Kidney capillary endothelial cell (primary cell): ENCODE measurements around the gene TBX10.
A peak's percentile ranks its signal among the peaks of the same experiment; 100 is the strongest.
"Not testable (repeated sequence)": the region's sequence is repeated elsewhere in the genome, so short reads cannot be mapped to it uniquely, and the experiment has no call there.

Experiments
- DNase-seq: peaks from one replicate; pipeline ENCODE4 v3.0.0-alpha.2; 2018; ENCODE audit warnings: low spot score

The TBX10 gene

GRCh38 chr11:67645521-67646461 lies 6.2 kb upstream of the TBX10 start:
- no peak for DNase-seq

- no peak for DNase-seq
These were observed 5.2 kb upstream of the TBX10 start for GRCh38 chr11:67644472-67645418.

DNA sequence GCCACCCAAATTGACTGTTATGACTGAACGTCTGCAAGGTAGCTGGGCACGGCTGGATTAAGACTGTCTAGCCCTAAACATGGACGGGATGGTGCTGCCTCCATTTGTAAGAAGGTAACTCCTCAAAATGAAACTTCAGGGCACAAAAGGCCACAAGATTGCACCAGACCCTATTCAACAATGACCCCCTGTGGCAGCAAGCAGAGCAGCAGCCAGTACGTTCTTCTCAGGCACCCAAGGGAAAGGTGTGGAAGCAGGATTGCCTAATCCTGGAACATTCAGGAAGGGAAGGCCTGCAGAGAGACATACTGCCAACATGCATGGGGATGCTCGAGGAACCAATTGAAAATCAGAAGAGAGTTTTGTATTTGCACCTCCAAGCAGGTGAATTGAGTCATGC lies 4.5 kb upstream of the TBX10 start:
- DNase-seq = no peak

DNA sequence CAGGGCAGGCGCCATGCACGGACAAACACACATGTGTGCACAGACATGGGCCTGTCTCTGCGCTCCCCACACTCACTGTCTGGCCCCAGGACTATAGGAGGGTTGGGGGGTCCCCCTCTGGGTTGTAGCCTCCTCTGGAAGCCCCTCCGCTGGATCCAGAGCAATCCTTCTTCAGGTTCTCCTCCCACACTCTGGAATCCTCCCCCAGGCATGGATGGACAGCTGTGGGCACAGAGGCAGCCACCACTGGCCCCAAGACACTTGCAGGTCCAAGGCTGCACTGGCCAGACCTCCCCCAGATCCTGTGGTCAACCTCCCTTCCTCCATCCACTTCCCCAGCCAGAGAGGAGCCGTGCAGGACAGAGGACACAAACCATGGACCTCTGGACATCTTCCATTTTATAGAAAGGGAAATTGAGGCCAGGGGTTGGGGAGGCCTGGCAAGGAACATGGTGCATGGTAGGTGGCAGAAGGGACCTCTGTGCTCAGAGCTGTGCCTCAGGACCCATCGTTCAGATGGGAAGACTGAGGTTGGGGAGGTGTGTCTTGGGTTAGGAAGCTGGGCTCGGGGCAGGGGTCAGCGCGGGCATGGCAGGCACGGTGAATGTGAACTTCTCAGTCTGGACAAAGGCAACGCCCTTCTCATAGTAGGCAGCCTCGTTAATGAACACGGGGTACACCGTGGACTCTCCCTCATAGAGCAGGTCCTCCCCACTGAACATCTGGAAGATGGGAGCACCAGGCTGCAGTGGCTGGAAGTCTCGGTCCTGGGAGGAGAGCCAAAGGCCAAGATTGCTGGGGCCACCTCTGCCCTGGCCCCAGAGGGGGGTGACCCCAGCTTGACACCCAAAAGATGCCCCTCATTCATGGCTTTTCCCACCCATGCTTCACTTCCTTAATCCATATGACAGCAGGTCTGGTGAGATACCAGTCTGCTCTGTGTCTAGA lies 2.9 kb upstream of the TBX10 start:
- no peak for DNase-seq

GRCh38 chr11:67641338-67642172 lies 2.0 kb upstream of the TBX10 start:
- DNase-seq = no peak

DNA sequence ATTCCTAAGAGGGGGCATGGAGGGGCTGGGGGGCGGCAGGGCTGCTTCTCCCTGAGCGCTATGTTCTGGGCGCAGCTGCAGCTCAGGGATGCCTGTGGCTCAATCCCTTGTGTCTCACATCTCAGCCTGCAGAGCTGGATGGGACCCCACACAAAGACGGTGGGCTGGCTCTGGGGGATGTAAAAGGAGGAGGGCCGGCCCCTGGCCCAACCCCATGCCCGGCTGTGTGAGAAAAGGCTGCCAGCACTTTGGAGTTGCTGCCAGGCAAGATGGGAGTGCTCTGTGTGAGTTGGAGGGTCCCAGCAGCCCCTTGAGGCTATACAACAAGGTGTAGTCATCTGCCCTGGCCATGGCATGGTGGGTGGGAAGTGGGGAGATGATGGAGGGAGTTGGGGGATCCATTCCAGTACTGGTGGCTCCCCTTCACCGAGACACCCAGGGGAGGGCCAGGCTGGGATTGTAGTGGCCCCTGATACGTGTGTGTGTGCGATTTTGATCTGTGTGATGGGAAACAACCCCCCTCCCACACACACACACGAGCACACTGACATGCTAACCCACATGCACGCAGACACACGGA lies 1.3 kb upstream of the TBX10 start:
- no peak for DNase-seq

DNA sequence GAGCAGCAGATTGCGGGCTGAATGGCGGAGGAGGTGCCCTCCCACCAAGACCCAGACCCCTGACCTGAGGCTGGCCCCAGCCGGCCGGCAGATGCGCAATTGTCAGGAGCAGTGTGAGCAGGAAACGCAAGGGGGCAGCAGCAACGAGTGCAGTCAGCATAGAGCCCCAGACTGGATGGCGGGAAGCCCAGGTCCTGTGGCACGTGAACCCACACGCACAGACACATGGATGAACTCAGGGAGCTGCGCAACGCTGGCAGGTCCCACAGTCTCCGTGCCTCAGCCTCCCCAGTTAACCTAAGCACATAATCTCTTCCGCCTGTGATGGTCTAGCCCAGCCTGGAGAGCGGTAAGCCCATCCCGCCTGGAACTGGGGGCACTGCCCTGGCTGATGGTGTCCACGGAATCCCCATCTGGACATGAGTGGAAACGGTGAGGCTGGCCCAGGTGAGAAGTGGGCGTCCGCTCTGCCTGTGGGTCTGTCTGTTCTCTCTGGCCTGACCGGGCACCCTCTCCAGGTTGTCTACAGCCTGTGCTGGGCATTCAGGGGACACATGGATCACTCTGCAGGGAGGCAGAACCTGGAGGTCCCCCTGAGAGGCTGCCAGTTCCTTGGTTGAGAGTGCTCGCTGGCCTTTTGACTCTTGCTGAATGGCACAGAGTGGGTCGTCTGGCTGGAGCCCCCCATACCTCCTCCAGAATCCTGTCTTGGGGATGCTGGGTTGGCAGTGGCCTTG lies 626 bp upstream of the TBX10 start:
- DNase-seq = peak; percentile 17

- DNase-seq = no peak
These were observed 777 bp downstream of the TBX10 start for GRCh38 chr11:67638535-67639437.

- not testable (repeated sequence) for DNase-seq
These were observed 2.1 kb downstream of the TBX10 start for GRCh38 chr11:67637441-67637840.

GRCh38 chr11:67636962-67637361 lies 2.6 kb downstream of the TBX10 start:
- DNase-seq = no peak

GRCh38 chr11:67635231-67635521 lies 4.4 kb downstream of the TBX10 start:
- no peak for DNase-seq

DNA sequence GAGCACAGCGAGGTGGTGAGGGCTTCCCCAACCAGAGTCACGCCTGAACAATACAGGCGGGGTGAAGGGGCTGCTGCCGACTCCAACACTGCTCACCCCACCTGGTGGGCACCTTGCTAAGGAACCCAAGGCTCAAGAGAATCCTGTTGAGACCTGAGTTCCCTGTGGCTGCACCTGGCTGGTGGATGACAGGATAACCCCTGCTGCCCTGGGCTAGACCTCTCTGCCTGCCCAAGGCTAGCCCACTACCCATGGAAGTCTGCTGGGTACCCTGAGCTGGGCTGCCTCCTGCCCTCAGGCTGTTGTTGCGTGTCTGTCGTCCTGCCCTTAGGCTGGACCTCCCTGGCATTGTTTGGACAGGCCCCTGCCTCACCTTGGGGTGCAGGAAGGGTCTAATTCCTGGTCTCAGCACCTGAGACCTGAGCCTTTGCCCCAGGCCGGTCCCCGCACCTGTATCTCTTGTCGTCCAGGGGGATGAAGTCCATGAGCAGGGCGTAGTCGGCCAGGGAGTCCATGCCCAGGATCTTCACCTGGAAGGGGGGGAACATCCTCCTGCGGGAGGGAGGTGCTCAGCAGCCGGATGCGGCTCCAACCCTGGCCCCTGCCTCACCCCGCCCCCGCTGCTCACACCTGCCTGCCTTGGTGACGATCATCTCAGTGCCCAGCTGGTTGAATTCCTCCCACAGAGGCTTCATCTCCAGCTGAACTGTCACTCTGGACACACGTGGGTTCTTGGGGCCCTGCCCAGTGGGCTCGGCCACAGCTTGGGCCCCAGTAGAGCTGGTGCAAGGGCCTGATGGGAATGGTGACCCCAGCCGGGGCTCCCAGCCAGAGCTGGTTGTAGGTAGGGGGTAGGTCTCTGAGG lies 5.0 kb downstream of the TBX10 start:
- DNase-seq = no peak

GRCh38 chr11:67633758-67634365 lies 5.7 kb downstream of the TBX10 start:
- DNase-seq = no peak

DNA sequence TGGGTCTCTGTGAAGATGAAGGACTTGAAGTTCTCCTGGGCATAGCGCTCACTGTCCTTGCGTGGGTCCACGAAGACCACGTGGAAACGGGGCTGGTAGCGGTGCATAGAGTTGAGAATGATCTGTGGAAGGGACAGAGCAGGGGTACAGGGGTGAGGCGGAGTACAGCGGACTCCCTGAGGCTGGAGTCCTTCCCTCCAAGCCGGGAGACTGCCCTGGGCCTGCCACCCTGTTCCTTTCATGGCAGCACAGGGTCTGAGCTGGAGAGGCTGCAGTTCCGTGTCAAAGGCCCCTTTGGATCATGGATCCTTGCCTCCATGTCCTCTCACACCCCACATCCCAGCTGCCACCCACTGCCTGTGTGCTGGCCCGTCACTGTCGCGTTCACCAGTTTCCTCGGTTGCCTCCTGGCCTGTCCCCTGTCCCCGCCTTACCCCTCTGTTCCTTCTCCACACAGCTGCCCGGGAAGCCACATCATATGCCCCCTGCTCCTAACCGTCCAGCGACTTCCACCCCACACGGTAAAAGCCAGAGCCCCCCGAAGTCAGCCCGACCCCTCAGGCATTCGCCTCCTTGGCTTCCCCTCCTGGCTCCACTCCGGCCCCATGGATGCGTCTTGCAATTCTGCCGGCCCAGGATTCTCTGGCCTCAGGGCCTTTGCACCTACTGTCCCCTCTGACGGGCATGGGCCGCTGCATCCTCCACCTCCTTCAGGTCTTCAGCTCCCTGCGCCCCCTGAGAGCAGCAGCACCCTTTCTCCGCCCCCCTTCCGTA lies 6.4 kb downstream of the TBX10 start:
- no peak for DNase-seq

GRCh38 chr11:67632175-67632981 lies 7.2 kb downstream of the TBX10 start:
- DNase-seq = no peak

GRCh38 chr11:67631853-67632174 lies 7.7 kb downstream of the TBX10 start:
- no peak for DNase-seq
